COR-L47 (cell line): ENCODE results near the gene MPPE1.

Experiments used
- DNase-seq: peaks from one replicate; lab custom pipeline; 2025; lab: John Stamatoyannopoulos, UW

Gene MPPE1

DNA sequence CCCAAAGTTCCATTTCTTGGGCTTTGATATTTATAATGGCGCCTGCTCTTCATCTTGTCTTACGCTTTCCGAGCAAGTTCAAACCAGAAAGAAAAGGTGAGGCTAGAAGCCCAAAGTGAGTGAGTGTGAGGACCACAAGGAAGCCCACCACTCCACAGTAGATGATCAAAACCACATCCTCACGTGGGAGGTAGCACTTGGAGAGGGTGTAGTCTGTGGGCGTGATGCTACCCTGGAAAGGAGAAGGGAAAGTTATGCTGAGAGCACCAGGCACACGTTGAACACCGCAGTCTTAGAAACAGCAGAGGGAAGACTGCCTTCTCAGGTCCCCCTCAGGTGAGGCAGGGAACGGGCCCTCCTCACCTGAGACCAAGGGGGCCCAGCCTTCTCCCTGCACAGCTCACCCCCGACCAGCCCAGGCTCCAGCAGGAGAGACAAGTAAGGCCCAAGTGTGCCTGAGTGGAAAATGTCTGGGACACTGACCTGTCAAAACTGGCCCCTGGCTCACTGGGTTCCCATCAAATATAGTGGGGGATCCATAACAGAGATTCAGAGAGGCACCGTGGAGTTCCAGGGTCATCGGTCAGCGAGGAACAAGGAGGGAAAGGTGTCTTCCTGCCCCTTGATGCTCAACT lies 23.6 kb downstream of the MPPE1 start:
- no peak for DNase-seq

- DNase-seq: no peak
Measured at GRCh38 chr18:11883153-11883552, 25.0 kb downstream of the MPPE1 start.

DNA sequence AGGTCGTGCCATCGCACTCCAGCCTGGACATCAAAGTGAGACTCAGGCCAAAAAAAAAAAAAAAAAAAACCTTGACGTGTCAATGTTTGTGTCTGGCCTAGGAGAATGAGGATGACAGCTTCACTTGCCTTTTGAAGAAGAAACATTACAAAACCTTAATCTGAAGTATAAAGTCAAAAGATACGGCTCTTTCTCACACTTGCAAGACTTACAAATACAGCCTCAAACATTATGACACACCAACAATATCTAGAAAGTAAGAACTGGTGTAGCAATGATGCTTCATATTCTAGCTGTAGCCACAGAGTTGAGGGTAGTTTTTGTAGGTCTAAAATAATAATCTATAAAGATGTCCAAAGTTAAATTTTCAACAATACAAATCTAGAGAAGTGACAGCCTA lies 25.5 kb downstream of the MPPE1 start:
- no peak for DNase-seq

DNA sequence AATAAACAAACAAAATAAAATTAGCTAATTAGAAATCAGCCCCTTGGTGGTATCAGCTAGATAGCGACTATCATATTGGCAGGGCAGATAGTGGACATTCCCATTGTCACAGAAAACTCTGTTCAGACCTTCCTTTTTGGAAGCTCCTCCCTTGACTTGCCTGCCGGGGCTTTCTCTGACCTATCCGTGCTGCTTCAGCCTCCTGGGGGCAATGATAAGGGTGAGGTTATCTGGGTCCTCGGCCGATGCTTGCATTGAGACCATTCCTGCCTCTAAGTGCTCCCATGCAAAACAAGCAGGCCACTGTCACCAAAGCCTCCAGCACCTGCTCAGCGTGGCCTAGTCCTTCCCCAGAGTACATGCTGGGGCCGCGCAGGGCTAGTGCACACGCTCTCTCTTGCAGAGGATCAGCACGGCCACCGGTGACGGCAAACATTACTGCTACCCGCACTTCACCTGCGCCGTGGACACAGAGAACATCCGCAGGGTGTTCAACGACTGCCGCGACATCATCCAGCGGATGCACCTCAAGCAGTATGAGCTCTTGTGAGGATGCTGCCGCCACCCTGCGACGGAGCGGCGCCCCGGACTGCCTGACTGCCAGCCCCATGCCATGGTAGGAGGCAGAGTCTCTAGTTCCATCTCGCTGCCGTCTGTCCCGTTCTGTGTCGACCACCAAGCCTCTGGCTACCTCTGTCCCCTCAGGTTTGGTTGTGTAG lies 27.4 kb downstream of the MPPE1 start:
- DNase-seq: no peak

DNA sequence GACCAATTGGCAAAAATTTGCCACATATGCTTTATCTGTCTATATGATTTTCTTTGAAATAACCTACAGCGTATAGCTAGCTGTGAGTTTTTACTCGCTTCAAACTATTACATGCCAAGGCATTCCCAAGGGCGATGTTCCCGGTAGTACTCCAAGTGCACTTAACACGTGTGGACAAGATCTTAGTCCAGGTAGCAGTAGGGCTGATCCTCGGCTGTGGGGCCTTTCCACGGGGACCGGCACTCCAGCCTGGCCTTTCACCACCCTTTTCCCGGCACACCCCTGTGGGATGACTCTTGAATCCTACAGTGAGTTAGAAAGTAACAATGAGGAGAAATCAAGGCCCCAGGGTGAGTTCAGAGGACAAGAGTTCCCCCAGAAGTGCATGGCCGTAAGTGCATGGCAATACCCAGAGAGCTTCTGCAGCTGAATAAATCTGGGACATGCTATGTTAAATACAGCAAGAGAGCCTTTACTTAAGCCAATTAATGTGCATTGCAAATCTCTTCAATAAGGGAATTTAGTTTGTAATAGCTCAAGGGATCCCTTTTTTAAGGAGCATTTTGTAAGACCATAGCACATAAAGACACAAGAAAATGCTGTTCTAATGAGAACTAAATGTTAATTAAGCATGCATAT lies 30.5 kb downstream of the MPPE1 start:
- DNase-seq: no peak

- DNase-seq: no peak
Measured at GRCh38 chr18:11874676-11875075, 33.4 kb downstream of the MPPE1 start.

DNA sequence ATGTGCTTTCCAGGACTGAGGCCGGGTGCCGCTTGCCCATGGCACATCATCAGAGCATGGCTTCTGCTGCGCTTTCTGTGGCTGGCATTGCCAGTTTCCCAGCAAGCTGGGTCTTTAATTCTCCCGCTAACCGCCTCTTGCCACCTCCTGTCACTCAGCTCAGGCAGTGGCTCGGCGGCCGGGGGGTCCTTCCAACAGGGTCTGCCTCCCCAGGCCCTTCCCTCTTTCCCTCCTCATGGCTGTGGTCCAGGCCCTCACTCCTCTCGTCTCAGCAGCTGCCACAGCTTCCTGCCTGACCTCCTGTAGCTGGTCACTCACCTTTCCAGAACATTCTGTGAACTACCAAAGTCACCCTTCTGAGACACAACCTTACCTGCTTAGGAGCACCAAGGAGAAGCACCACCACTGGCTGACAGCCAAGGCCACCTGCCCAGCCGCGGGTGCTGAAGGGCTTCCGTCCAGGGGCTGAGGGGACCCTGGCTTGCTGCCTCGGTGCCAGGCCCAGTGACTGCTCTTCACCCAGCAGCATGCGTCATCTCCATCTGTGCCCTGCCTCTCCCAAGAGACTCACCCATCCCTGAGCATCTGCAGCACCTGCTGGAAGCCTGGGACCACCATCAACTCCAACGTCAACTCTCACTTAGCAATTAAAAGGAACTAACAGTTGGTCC lies 34.3 kb downstream of the MPPE1 start:
- DNase-seq: no peak

- peak; percentile 11 for DNase-seq
Measured at GRCh38 chr18:11872479-11873136, 35.5 kb downstream of the MPPE1 start.

GRCh38 chr18:11871501-11871900 lies 36.6 kb downstream of the MPPE1 start:
- DNase-seq: no peak

GRCh38 chr18:11868230-11868629 lies 39.9 kb downstream of the MPPE1 start:
- DNase-seq: no peak

DNA sequence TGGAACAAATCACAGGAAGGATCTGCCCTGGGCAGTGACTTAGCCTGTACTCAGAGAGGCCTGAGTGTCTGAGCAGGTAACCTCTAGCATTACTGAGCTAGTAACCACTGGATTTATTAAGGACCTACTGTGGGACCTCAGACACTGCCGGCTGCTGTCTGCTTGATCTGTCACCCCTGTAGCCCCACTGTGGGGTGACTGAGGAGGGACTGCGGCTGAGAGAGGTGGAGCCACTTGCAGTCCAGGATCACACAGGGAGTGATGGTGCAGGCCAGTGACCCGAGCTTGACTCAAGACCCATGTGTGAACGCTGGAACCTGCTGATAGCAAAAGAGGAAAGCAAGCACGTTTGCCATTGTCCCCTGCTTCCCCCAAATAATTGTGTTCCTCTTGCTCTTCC lies 41.4 kb downstream of the MPPE1 start:
- DNase-seq: no peak

GRCh38 chr18:11866329-11866728 lies 41.8 kb downstream of the MPPE1 start:
- no peak for DNase-seq

- DNase-seq: no peak
Measured at GRCh38 chr18:11865071-11865470, 43.0 kb downstream of the MPPE1 start.

DNA sequence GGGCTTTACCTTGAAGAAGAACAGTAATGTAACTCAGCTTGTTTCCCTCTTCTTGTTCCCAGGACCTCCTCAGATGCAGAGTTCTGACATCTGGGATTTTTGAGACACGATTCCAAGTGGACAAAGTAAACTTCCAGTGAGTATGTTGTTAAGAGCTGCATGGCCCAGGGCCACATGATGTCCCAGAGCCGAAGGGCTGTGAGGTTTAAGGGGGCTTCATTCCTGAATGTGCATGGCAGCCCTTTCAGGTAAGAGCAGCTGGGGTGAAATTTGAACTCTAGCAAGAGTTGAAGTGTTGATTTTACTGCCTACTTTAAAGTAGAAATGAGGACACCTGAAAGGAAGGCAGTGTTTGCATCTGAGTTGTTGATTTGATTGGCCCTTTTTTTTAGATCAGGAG lies 43.6 kb downstream of the MPPE1 start:
- DNase-seq: no peak

DNA sequence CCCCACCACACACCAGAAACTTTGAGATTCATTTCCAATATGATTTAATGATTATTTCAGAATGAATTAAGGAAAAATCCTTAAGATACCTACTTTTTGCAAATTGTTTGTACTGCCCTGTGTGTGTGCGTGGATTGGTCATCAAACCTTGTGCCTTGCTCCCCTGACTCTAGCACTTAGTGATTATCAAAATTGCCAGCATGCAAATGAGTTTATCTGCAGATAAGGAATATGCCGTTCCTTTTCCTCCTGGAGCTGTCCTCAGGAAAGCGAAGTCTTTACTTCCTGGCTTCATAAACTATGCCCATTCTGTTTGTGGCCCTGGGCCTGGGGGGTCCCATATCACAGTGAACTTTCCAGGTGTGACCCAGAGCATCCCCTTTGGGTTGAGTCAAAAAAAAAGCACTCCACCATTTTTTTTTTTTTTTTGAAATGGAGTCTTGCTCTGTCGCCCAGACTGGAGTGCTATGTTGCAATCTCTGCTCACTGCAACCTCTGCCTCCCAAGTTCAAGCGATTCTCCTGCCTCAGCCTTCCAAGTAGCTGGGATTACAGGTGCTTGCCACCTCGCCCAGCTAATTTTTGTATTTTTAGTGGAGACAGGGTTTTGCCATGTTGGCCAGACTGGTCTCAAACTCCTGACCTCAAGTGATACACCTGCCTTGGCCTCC lies 45.5 kb downstream of the MPPE1 start:
- no peak for DNase-seq

GRCh38 chr18:11861583-11862288 lies 46.4 kb downstream of the MPPE1 start:
- no peak for DNase-seq

DNA sequence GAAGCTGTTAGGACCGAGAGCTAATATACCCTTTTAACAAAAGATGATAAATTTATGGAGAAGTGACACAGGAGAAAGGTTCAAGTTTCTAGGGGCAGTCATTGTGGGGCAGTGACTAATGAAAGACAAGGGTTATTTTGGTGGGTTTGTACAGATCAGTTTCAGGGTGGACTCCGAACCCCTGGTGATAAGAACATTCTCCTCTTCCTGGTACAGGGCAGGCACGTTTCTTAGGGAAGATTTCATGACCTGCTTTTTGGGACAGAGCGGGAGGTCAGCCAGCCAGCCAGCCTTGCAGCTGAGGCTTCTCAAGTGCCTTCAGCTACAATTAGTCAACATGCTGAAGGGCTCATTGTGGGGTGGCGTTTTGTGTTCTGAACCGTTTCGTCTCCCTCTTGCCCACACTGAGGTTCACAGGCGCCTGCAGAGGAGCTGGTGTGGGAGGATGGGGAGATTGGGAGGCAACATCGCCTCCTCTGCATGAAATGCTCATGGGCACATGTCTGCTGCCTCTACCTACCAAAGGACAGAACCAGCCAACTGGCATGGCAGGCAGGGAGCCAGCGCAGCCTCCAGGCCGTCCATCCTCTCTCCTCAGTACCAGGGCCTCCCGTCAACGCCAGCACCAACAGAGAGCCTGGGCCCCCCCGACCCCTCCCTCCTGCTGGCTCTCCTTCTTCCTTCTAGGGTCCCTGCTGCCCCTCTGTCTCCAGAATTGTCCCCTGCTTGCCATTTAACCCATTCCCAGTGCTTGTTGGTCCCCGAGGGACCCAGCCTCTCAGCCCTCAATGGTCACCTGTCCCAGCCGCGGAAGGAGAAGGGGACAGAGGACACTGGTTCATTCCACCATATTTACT lies 47.3 kb downstream of the MPPE1 start:
- no peak for DNase-seq

- no peak for DNase-seq
Measured at GRCh38 chr18:11859903-11860407, 48.2 kb downstream of the MPPE1 start.

DNA sequence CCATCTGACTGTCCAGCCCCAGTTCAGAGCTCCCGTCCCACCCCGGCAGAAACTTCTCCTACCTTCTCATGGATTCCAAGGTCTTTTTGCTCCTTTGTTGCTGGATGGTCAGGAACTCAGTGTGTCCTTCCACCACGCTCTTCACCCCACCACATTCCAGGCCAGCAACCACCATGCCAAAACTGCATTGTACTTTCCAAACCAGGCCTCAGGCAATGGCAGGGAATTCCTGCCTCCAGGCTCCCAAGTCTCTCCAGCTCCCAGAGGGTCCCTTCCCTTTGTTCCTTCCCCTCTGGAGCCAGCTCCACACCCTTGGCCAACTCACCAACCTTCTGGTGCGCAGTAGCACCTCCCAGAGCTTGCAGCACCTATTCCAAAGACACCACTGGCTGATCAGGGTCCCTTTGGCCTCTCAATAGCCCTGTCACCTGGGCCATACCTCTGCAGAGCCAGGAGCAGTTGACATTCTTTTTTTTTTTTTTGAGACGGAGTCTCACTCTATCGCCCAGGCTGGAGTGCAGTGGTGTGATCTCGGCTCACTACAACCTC lies 48.8 kb downstream of the MPPE1 start:
- no peak for DNase-seq
